Right lobe of liver (tissue), 4 donors: ENCODE data around the gene COLEC12.

Source experiments
- POLR2A ChIP-seq: fragments of 450-650 bp; IDR thresholded peaks from one replicate; pipeline ENCODE4 v1.6.1; 2017; ENCODE audit warnings: antibody characterized with exemption, mild to moderate bottlenecking
- TF ChIP-seq, protein P1 (sequence below), 4 donors: fragments of 200-600 bp in 3 of 4; fragments of 450-650 bp in 1 of 4; IDR thresholded peaks; one replicate each; pipeline versions ENCODE4 v1.5.1 to v1.8.0; 2016 to 2022; ENCODE audit warnings: antibody characterized with exemption in 4 of 4, mild to moderate bottlenecking in 2 of 4
- donor health status: DM: no; HTN: no; CAD: no.
- donor health status: DM: no; HTN: no; CAD: no.
- donor health status: DM: no; HTN: yes; CAD: no.

DNA sequence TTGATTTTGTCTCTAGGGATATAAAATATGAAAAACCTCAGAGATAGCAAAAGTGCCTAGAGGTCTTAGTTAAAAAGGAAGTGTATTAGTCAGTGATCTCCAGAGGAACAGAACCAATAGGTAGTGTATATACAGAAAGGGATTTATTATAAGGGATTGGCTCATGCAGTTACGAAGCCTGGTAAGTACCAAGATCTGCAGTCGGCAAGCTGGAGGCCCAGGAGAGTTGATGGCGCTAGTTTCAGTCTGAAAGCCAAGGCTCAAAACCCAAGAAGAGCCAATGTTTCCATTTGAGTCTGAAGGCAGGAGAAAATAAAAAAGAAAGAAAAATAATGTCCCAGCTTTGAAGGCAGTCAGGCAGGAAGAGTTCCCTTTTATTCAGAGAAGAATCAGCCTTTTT, 93.3 kb downstream of the COLEC12 start:
- TF ChIP-seq, protein P1, sequence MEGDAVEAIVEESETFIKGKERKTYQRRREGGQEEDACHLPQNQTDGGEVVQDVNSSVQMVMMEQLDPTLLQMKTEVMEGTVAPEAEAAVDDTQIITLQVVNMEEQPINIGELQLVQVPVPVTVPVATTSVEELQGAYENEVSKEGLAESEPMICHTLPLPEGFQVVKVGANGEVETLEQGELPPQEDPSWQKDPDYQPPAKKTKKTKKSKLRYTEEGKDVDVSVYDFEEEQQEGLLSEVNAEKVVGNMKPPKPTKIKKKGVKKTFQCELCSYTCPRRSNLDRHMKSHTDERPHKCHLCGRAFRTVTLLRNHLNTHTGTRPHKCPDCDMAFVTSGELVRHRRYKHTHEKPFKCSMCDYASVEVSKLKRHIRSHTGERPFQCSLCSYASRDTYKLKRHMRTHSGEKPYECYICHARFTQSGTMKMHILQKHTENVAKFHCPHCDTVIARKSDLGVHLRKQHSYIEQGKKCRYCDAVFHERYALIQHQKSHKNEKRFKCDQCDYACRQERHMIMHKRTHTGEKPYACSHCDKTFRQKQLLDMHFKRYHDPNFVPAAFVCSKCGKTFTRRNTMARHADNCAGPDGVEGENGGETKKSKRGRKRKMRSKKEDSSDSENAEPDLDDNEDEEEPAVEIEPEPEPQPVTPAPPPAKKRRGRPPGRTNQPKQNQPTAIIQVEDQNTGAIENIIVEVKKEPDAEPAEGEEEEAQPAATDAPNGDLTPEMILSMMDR (IDR thresholded peaks at IDR 0.05): no peak
- no peak for TF ChIP-seq POLR2A
